Measurements from ENCODE around the gene AZIN2.

DNA sequence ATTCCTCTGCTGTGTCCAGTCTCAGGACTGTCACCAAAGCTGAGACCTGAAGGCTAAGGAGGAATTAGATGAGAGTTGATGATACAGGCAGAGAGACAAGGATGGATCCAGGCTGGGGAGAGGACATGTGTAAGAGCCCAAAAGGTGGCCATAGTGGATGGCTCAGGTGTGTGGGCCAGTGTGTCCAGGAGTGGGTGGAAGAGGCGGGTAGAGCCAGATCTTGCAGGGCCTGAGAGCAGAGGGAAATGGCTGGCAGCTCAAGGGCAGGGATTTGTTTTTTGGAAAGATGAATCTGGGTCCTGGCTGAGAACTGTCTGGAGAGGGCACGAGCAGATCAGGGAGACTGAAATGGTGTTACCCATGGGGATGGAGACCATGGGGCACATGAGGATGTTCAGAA lies 38.1 kb downstream of the AZIN2 start:
- TF ChIP-seq POLR2AphosphoS5 (IDR thresholded peaks at IDR 0.05) (no peak), CTCF (IDR thresholded peaks at IDR 0.05 in 8 of 11, conservative IDR thresholded peaks at IDR 0.05 in 3 of 11) (no peak), POLR2A (IDR thresholded peaks at IDR 0.05) (no peak)

All from spleen (tissue), 7 donors.